ENCODE data around the gene GNAT1. TPM values are rescaled to one million over a fixed set of nuclear protein-coding genes. Genes with fewer than 3 reads are reported as not detected.

GNAT1 gene
- total RNA-seq, 1 donor from 2014 or later = not detected

- intact Hi-C loops (cut with DNase I) = no loop called here
- no peak for DNase-seq (ENCODE audit: low spot score)
Measured at GRCh38 chr3:50173685-50174516, 17.5 kb upstream of the GNAT1 start.

- no peak for DNase-seq (ENCODE audit: low spot score)
- intact Hi-C loops (cut with DNase I) = no loop called here
Measured at GRCh38 chr3:50174517-50174895, 16.9 kb upstream of the GNAT1 start.

- intact Hi-C loops (cut with DNase I) = no loop called here
- DNase-seq (ENCODE audit: low spot score) = no peak
Measured at GRCh38 chr3:50174947-50175524, 16.4 kb upstream of the GNAT1 start.

GRCh38 chr3:50177346-50177745 is 14.1 kb upstream of the GNAT1 start:
- intact Hi-C loops (cut with DNase I) = no loop called here
- DNase-seq (ENCODE audit: low spot score) = no peak

- intact Hi-C loops (cut with DNase I) = no loop called here
- no peak for DNase-seq (ENCODE audit: low spot score)
Measured at GRCh38 chr3:50179710-50180109, 11.7 kb upstream of the GNAT1 start.

- DNase-seq (ENCODE audit: low spot score) = no peak
- intact Hi-C loops (cut with DNase I) = no loop called here
Measured at GRCh38 chr3:50181985-50182384, 9.4 kb upstream of the GNAT1 start.

- intact Hi-C loops (cut with DNase I) = no loop called here
- no peak for DNase-seq (ENCODE audit: low spot score)
Measured at GRCh38 chr3:50182533-50183099, 8.8 kb upstream of the GNAT1 start.

- DNase-seq (ENCODE audit: low spot score) = no peak
- intact Hi-C loops (cut with DNase I) = no loop called here
Measured at GRCh38 chr3:50183755-50184154, 7.7 kb upstream of the GNAT1 start.

GRCh38 chr3:50184242-50184978 is 7.0 kb upstream of the GNAT1 start:
- DNase-seq (ENCODE audit: low spot score) = no peak
- intact Hi-C loops (cut with DNase I) = no loop called here

GRCh38 chr3:50185230-50185629 is 6.2 kb upstream of the GNAT1 start:
- no peak for DNase-seq (ENCODE audit: low spot score)

GRCh38 chr3:50186096-50186495 is 5.3 kb upstream of the GNAT1 start:
- intact Hi-C loops (cut with DNase I) = no loop called here
- no peak for DNase-seq (ENCODE audit: low spot score)

More at GRCh38 chr3:50185230-50185629, 6.2 kb upstream of the GNAT1 start:
- intact Hi-C loops (cut with DNase I) = no loop called here

- no peak for DNase-seq (ENCODE audit: low spot score)
- intact Hi-C loops (cut with DNase I) = loop anchor here (1.0 to 2.0 kb wide), 2 partner anchors 21 to 33 kb away; no protein-coding TSS in a partner anchor
Measured at GRCh38 chr3:50187750-50188149, 3.7 kb upstream of the GNAT1 start.

- no peak for DNase-seq (ENCODE audit: low spot score)
- intact Hi-C loops (cut with DNase I) = loop anchor here (1.0 to 2.0 kb wide), 2 partner anchors 22 to 68 kb away; no protein-coding TSS in a partner anchor
Measured at GRCh38 chr3:50189274-50189673, 2.1 kb upstream of the GNAT1 start.

GRCh38 chr3:50189989-50190388 is 1.4 kb upstream of the GNAT1 start:
- no peak for DNase-seq (ENCODE audit: low spot score)
- intact Hi-C loops (cut with DNase I) = loop anchor here (1.0 to 5.0 kb wide), 3 partner anchors 23 to 132 kb away; partner anchors contain the start of gene HYAL2

GRCh38 chr3:50192124-50192523 is 714 bp downstream of the GNAT1 start:
- no peak for DNase-seq (ENCODE audit: low spot score)
- intact Hi-C loops (cut with DNase I) = loop anchor here (2.0 to 5.0 kb wide), 2 partner anchors 79 to 130 kb away; partner anchors contain the start of gene HYAL2

GRCh38 chr3:50192689-50193141 is 1.3 kb downstream of the GNAT1 start:
- intact Hi-C loops (cut with DNase I) = loop anchor here (1.0 to 5.0 kb wide), 3 partner anchors 35 to 130 kb away; partner anchors contain the start of gene HYAL2
- DNase-seq (ENCODE audit: low spot score) = peak; percentile 85

- DNase-seq (ENCODE audit: low spot score) = no peak
- intact Hi-C loops (cut with DNase I) = loop anchor here (1.0 to 5.0 kb wide), 3 partner anchors 34 to 129 kb away; partner anchors contain the start of gene HYAL2
Measured at GRCh38 chr3:50193286-50193685, 1.9 kb downstream of the GNAT1 start.

GRCh38 chr3:50193746-50194127 is 2.3 kb downstream of the GNAT1 start:
- intact Hi-C loops (cut with DNase I) = loop anchor here (1.0 to 5.0 kb wide), 3 partner anchors 34 to 129 kb away; partner anchors contain the start of gene HYAL2
- no peak for DNase-seq (ENCODE audit: low spot score)

GRCh38 chr3:50194128-50194902 is 2.9 kb downstream of the GNAT1 start:
- no peak for DNase-seq (ENCODE audit: low spot score)
- intact Hi-C loops (cut with DNase I) = loop anchor here (5.0 kb wide), 1 partner anchor 128 kb away; the partner anchor contains the start of gene HYAL2

Measured in cardiac septum (tissue), 1 donor.